EL (cell line): ENCODE results near the gene TBC1D28.
"Not testable (repeated sequence)": the region's sequence is repeated elsewhere in the genome, so short reads cannot be mapped to it uniquely, and the experiment has no call there.

Experiments
- DNase-seq: peaks from one replicate; pipeline ENCODE4 v3.0.0-alpha.2; 2016

TBC1D28 gene

DNA sequence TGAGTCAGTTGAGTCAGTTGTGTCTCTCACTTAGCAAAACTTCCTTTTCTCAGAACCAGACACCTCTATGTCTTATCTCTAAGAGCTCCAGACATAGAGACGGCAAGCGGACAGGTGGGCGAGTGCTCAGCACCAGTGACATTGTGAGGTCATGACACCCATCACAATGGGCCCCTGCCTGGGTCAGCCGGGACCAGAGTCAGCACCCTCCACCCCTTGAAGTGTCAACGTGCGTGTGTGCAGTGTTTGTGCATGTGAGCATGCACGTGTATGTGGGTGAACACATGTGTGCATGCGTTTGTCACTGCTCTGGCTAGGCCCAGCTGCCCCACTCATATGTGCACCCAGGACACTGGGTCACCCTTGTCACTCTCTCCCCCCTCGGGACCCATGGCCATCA, at the start of gene TBC1D28:
Gene TBC1D28 (minus strand): TSS at position 101 of the 400 bp plus-strand sequence. CDS start 3,039 bp downstream, outside the sequence.
- DNase-seq: not testable (repeated sequence)

- not testable (repeated sequence) for DNase-seq
These were observed 38.5 kb upstream of the TBC1D28 start for GRCh38 chr17:18682668-18683067.

- DNase-seq: peak; percentile 92
These were observed 37.8 kb upstream of the TBC1D28 start, which contains the start of gene FOXO3B for GRCh38 chr17:18681767-18682571. FOXO3B (minus strand) TSS chr17:18682314; CDS start chr17:18681651, 663 bp downstream.

DNA sequence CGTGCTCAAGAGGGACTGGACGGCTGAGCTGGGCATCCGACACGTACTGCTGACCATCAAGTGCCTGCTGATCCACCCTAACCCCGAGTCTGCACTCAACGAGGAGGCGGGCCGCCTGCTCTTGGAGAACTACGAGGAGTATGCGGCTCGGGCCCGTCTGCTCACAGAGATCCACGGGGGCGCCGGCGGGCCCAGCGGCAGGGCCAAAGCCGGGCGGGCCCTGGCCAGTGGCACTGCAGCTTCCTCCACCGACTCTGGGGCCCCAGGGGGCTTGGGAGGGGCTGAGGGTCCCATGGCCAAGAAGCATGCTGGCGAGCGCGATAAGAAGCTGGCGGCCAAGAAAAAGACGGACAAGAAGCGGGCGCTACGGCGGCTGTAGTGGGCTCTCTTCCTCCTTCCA, 33.2 kb upstream of the TBC1D28 start:
- DNase-seq: not testable (repeated sequence)

DNA sequence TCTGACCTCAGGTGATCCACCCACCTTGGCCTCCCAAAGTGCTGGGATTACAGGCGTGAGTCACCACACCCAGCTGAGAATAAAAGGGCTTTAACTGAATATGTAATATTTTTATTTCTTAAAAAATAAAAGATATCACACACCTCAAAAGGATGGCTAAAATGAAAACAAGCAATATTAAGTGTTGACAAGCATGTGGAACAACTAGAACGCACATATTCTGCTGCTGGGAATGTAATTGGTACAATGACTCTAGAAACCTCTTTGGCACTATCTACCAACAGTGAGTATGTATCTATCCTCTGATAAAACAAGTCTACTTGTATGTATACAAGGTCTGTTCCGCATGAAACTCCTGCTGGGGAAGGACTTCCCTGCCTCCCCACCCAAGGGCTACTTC, 32.7 kb upstream of the TBC1D28 start:
- not testable (repeated sequence) for DNase-seq

DNA sequence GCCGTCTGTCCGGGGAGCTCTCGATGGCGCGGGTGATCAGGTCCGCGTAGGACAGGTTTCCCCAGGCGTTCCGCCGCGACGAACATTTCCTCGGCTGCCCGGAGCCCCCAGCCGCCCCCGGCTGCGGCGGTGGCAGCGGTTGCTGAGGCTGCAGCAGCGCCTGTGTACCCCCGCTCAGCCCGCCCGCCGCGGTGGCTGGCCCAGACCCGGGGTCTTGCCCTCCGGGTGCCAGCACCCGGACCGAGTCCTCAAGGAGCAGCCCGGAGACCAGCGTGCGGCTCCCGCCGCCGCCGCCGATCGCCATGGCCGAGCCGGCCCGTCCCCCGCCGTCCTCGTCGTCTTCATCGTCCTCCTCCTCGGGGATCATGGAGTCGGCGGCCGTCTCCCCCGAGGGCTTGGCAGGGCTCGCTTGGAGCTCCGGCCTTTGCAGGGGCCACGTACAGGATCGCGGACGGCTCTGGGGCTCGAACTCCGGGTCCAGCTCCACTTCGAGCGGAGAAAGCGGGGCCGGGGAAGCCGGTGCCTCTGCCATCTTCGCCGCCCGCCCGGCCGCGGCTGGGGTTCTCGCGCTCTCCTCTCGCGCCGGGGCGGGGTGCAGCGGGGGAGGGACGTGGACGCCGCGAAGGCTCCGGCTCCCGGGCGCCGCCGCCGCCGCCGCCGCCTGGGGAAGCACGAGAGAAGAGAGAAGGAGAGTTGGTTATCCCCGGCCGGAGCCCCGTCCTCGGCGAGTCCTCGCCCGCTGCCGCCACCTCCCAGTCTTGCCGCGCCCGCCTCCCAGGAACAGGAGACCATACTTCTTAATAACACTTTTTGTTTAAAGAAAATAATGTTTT, 28.4 kb upstream of the TBC1D28 start:
- not testable (repeated sequence) for DNase-seq

DNA sequence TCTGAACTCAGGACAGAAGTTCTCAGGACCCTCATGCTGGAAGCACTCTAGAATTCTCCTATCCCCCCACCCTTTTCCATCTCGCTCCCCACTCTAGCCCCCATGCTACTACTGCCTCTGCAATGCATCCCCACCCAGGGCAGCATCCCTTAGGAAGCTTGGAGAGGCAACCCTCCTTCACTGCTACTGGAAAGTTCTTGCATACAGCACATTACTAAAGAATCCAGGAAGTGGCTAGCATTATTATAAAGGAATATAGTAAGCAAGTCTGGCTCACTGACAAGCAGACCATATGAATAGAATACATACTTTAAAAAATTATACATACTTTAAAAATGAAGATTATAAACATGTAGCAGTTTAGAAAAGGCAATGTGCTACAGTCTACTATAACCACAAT, 24.4 kb upstream of the TBC1D28 start:
- not testable (repeated sequence) for DNase-seq

- not testable (repeated sequence) for DNase-seq
These were observed 23.3 kb upstream of the TBC1D28 start for GRCh38 chr17:18667535-18667934.

- not testable (repeated sequence) for DNase-seq
These were observed 22.1 kb upstream of the TBC1D28 start for GRCh38 chr17:18666326-18666725.

- DNase-seq: not testable (repeated sequence)
These were observed 17.9 kb upstream of the TBC1D28 start for GRCh38 chr17:18661924-18662624.

DNA sequence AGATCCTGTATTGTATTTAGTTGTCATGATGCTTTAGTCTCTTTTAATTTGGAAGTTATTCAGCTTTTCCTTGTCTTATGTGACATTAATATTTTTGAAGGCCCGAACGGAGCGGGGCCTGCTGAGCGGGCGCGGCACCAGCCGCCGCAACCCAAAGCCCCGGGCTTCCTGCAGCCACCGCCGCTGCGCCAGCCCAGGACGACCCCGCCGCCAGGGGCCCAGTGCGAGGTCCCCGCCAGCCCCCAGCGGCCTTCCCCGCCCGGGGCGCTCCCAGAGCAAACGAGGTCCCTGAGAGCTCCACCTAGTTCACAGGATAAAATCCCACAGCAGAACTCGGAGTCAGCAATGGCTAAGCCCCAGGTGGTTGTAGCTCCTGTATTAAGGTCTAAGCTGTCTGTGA, 5.9 kb upstream of the TBC1D28 start:
- DNase-seq: not testable (repeated sequence)

- not testable (repeated sequence) for DNase-seq
These were observed 1.1 kb downstream of the TBC1D28 start for GRCh38 chr17:18643124-18643523.

GRCh38 chr17:18638357-18638756, 5.8 kb downstream of the TBC1D28 start:
- not testable (repeated sequence) for DNase-seq

- DNase-seq: not testable (repeated sequence)
These were observed 8.0 kb downstream of the TBC1D28 start for GRCh38 chr17:18636237-18636636.

DNA sequence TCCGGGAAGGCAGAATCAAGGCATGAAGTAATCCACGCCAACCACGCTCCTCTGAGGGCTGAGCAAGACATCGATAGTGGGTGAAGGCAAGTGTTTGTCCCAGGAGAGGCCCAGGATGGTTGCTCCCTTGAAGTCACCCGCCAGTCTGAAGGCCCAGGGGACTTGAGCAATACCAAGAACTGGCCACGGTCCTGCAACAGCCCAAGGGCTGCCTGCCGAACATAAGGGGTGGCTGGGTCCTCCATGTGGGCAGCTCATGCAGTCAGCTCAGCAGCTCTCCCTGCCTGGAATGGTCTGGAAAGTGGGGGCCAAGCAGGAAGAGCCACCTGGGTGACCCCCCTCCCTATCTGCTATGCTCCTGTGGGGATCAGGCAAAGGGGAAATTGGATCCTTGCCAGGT, 8.4 kb downstream of the TBC1D28 start:
- DNase-seq: not testable (repeated sequence)

GRCh38 chr17:18634550-18635263, 9.5 kb downstream of the TBC1D28 start:
- DNase-seq: not testable (repeated sequence)

GRCh38 chr17:18626152-18626870, 17.9 kb downstream of the TBC1D28 start:
- DNase-seq: no peak

DNA sequence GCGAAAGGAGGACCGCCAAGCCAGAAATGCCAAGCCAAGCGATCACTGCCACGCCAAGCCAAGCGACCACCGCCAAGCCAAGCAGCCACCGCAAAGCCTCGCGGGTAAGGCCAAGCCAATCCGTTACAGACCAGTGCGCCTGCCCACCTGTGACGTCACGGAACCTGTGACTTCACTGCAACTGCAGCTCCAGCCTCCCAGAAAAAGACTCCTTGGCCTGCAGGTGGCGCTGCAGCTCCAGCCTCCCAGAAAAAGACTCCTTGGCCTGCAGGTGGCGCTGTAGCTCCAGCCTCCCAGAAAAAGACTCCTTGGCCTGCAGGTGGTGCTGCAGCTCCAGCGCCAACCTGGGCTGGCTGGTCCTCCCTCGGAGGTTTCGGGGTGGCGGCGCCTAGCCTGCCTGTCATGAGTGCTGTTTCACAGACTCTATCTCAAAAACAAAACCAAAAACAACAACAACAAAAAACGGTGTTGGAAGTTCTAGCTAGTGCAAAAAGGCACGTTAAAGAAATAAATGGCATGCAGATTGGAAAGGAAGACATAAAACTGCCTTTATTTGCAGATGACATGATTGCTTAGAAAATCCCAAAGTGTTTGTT, 18.6 kb downstream of the TBC1D28 start:
- DNase-seq: peak; percentile 67

GRCh38 chr17:18624862-18625501, 19.2 kb downstream of the TBC1D28 start:
- not testable (repeated sequence) for DNase-seq

DNA sequence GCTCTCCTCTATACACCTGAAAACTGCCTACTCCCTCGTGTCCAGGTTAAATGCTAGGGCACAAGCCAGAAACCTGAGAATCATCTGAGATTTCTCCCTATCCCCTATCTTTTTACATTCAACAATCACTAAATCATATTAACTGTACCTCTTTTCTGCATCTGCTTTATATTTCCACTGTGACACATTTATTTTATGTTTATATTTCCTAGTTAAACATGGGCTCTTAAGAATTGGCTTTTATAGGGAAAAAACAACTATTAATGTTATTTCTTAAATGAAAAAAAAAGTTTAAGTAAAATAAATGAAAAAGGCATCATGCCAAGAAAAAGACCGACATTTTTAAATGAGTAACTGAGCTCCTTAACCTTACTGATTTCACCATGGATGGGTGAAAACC, 26.6 kb downstream of the TBC1D28 start:
- not testable (repeated sequence) for DNase-seq
